Measurements from ENCODE around the gene PPIP5K1. TPM values are rescaled to one million over a fixed set of nuclear protein-coding genes. Genes with fewer than 3 reads are reported as not detected.

PPIP5K1 gene
- total and polyA plus RNA-seq, 8 donors: 4.0 to 160 (median 49.2) TPM

- intact Hi-C loops (cut with DNase I; ENCODE audit: low total_unique reads): no loop called here
- WGBS, 5 donors: 58 to 72% (median 68%) methylated on average over 1 of the region's 1 CpG
- H3K27ac ChIP-seq: peak overlapping the region in 1 of 5 donors; percentile 2
These were observed 76.5 kb downstream of the PPIP5K1 start for GRCh38 chr15:43513550-43513949.

GRCh38 chr15:43511012-43511885 is 78.8 kb downstream of the PPIP5K1 start:
- DNase-seq: peak in 1 of 2 donors; percentile 69
- intact Hi-C loops (cut with DNase I; ENCODE audit: low total_unique reads): no loop called here

More at GRCh38 chr15:43513550-43513949, 76.5 kb downstream of the PPIP5K1 start:
- H3K36me3 ChIP-seq: no peaks in the 10 kb centered on the region
- DNase-seq: no peak
- peaks cover 0 to 19% (median 19%) of the 10 kb centered on the region in 3 donors for H3K27me3 ChIP-seq
- no peak for TF ChIP-seq CTCF (IDR thresholded peaks at IDR 0.05)
- no peak for TF ChIP-seq EP300 (IDR thresholded peaks at IDR 0.05)
- TF ChIP-seq POLR2A (IDR thresholded peaks at IDR 0.05): no peak
- no peak for TF ChIP-seq POLR2AphosphoS5 (IDR thresholded peaks at IDR 0.05)
- no peak overlapping the region for H3K4me3 ChIP-seq
- H3K4me1 ChIP-seq: peaks cover 31 to 65% (median 48%) of the 10 kb centered on the region in 4 donors
- H3K9me3 ChIP-seq: no peaks in the 10 kb centered on the region

GRCh38 chr15:43510200-43511011 is 79.6 kb downstream of the PPIP5K1 start:
- Histone ChIP-seq H3K9me3 (no peaks in the 10 kb centered on the region), H3K27me3 (no peaks in the 10 kb centered on the region), H3K27ac (peak overlapping the region; percentile 71 to 82 (median 81)), H3K36me3 (no peaks in the 10 kb centered on the region), H3K4me3 (peak overlapping the region; percentile 49 to 72 (median 58)), H3K4me1 (peaks cover 21 to 37% (median 28%) of the 10 kb centered on the region in 4 donors)
- TF ChIP-seq EP300 (IDR thresholded peaks at IDR 0.05) (no peak), POLR2A (IDR thresholded peaks at IDR 0.05) (no peak), CTCF (IDR thresholded peaks at IDR 0.05) (peak in 2 of 7 experiments; percentile 8 to 15), POLR2AphosphoS5 (IDR thresholded peaks at IDR 0.05) (peak; percentile 33 to 78 (median 49))
- intact Hi-C loops (cut with DNase I; ENCODE audit: low total_unique reads): no loop called here
- 0 to 1% (median 1%) methylated on average over 22 to 41 of the region's 41 CpGs for WGBS, 5 donors
- DNase-seq: peak; percentile 99 to 100

More at GRCh38 chr15:43511012-43511885, 78.8 kb downstream of the PPIP5K1 start:
- no peaks in the 10 kb centered on the region for H3K9me3 ChIP-seq
- 6 to 11% (median 7%) methylated on average over 24 to 39 of the region's 39 CpGs for WGBS, 5 donors
- no peaks in the 10 kb centered on the region for H3K27me3 ChIP-seq
- H3K4me3 ChIP-seq: peak overlapping the region; percentile 49 to 72 (median 58)
- peak overlapping the region in 3 of 5 donors; percentile 71 to 82 (median 82) for H3K27ac ChIP-seq
- H3K4me1 ChIP-seq: peaks cover 21 to 45% (median 33%) of the 10 kb centered on the region in 4 donors
- TF ChIP-seq CTCF (IDR thresholded peaks at IDR 0.05): peak in 1 of 7 experiments; percentile 11
- TF ChIP-seq POLR2AphosphoS5 (IDR thresholded peaks at IDR 0.05): no peak
- H3K36me3 ChIP-seq: no peaks in the 10 kb centered on the region

GRCh38 chr15:43509660-43510199 is 80.3 kb downstream of the PPIP5K1 start:
- TF ChIP-seq POLR2A (IDR thresholded peaks at IDR 0.05) (no peak), CTCF (IDR thresholded peaks at IDR 0.05) (no peak), POLR2AphosphoS5 (IDR thresholded peaks at IDR 0.05) (no peak), EP300 (IDR thresholded peaks at IDR 0.05) (no peak)
- DNase-seq: no peak
- 38 to 62% (median 47%) methylated on average over 8 of the region's 8 CpGs for WGBS, 5 donors
- Histone ChIP-seq H3K4me1 (peaks cover 21 to 33% (median 28%) of the 10 kb centered on the region in 4 donors), H3K9me3 (no peaks in the 10 kb centered on the region), H3K27ac (peak overlapping the region; percentile 22 to 82 (median 81)), H3K27me3 (no peaks in the 10 kb centered on the region), H3K36me3 (no peaks in the 10 kb centered on the region), H3K4me3 (peak overlapping the region; percentile 49 to 72 (median 58))
- intact Hi-C loops (cut with DNase I; ENCODE audit: low total_unique reads): no loop called here
